Heart left ventricle (tissue), 16 donors: Measurements from ENCODE around the gene SEMA3F. TPM values are rescaled to one million over a fixed set of nuclear protein-coding genes. Genes with fewer than 3 reads are reported as not detected.

ENCODE experiments used
- ATAC-seq, 4 donors: fragments of 200-7000 bp; cut with Tn5 transposase; one replicate each; pipeline ENCODE4 v1.9.1; 2020 to 2022; ENCODE audit warnings: moderate library complexity in 4 of 4, mild to moderate bottlenecking in 3 of 4, moderate number of reproducible peaks in 1 of 4
- DNase-seq, 5 donors: peaks; one replicate each; pipeline ENCODE4 v3.0.0-alpha.2; 2020
- H3K27ac ChIP-seq, 12 donors: fragments of 200-600 bp; sonication (generic) in 4 of 12; one replicate each; pipeline versions ENCODE4 v1.5.0 to v1.8.0; 2016 to 2022; ENCODE audit warnings: mild to moderate bottlenecking in 2 of 12
- H3K27me3 ChIP-seq, 9 donors: fragments of 200-600 bp; sonication (generic) in 2 of 9; one replicate each; pipeline versions ENCODE4 v1.5.1 to v1.8.0; 2016 to 2022; ENCODE audit warnings: mild to moderate bottlenecking in 3 of 9
- H3K36me3 ChIP-seq, 9 donors: fragments of 200-600 bp; sonication (generic) in 2 of 9; one replicate each; pipeline versions ENCODE4 v1.5.0 to v1.8.0; 2018 to 2022; ENCODE audit warnings: mild to moderate bottlenecking in 2 of 9
- H3K4me1 ChIP-seq, 12 donors: fragments of 200-600 bp; sonication (generic) in 4 of 12; one replicate each; pipeline versions ENCODE4 v1.5.0 to v1.8.0; 2016 to 2022; ENCODE audit warnings: mild to moderate bottlenecking in 3 of 12
- H3K4me3 ChIP-seq, 12 donors: fragments of 200-600 bp; sonication (generic) in 4 of 12; one replicate each; pipeline versions ENCODE4 v1.5.0 to v1.8.0; 2017 to 2022; ENCODE audit warnings: mild to moderate bottlenecking in 9 of 12, moderate library complexity in 4 of 12
- H3K9me3 ChIP-seq, 12 donors: fragments of 200-600 bp; sonication (generic) in 4 of 12; one replicate each; pipeline versions ENCODE4 v1.5.0 to v1.8.0; 2016 to 2022; ENCODE audit warnings: mild to moderate bottlenecking in 1 of 12
- POLR2A ChIP-seq, 2 donors: fragments of 450-650 bp; IDR thresholded peaks; one replicate each; pipeline ENCODE4 v1.6.1; 2017; ENCODE audit warnings: antibody characterized with exemption in 2 of 2, mild to moderate bottlenecking in 2 of 2, moderate library complexity in 2 of 2
- WGBS, 4 donors: extraction: QIAGEN DNeasy Blood & Tissue Kit in 2 of 4; methylation state at CpG; one replicate each; pipeline versions ENCODE4 v1.1.5 to v1.1.7; 2013 to 2018; 5-methylcytosine and 5-hydroxymethylcytosine counted together
- intact Hi-C, 10 donors: fragments of 100-400 bp; cut with DNase I; formaldehyde crosslinking; loops; one replicate each; pipeline versions ENCODE4 v1.11.1 to v1.14.2; 2022
- polyA plus RNA-seq, 2 donors: library from polyadenylated mRNA; stranded (reverse); fragments of 200-250 nt; gene quantifications; one replicate each; pipeline ENCODE4 v1.2.3, GENCODE V29; 2013
- total RNA-seq, 9 donors: library from RNA; depleted of rRNA in 2 of 9; stranded (reverse); fragments of >200 nt in 2 of 9; fragmentation: NEBNext Ultra II Directional in 3 of 9; extraction: Animal tissue kit (Norgen Biotek cat#: 25700) in 3 of 9; gene quantifications; one replicate each; pipeline versions ENCODE4 v1.1.0 to v1.2.4, GENCODE V29; 2016 to 2023
- TF ChIP-seq, protein P1 (sequence below), 12 donors: fragments of 200-600 bp; sonication (generic) in 4 of 12; IDR thresholded peaks; one replicate each; pipeline versions ENCODE4 v1.5.0 to v1.8.0; 2018 to 2022; ENCODE audit warnings: antibody characterized with exemption in 12 of 12, mild to moderate bottlenecking in 5 of 12
- donor health status: ischemic (EF 13 %, LVEDD 7.1; RV severe dilation, severe dysfunction).
- donor health status: healthy with polysubstance abuse.
- donor health status: DM: no; HTN: yes; CAD: no.
- donor health status: DM: no; HTN: no; CAD: no.
- donor health status: ischemic (EF 25% LVEDD 6.9; RV normal size, moderate dysfunction).
- donor health status: ischemic (EF 25% LVEDD 5.7; RV mildly dilated, moderate dysfunction).
- donor health status: healthy.
- donor health status: DM: yes; HTN: yes; CAD: no.
- donor health status: ischemic (EF 35%, LVEDD 5.7; RV mildly dilated, moderate dysfunction).
- donor health status: nonischemic (EF 11% LVEDD 7.7; RV severe dilation, severe dysfunction).
- donor health status: DM: yes; HTN: yes; CAD: no.
- donor health status: PGD.
- donor health status: ischemic (EF 29% LVEDD 5.4; RV normal size, mild dysfunction).
- donor health status: nonischemic (EF 23%, LVEDD 6.1; RV moderate dilation, normal function).

SEMA3F gene
- total and polyA plus RNA-seq, 11 donors = 6.1 to 94.1 (median 11.3) TPM

- H3K9me3 ChIP-seq = no peaks in the 10 kb centered on the region
- intact Hi-C loops = no loop called here
- H3K27ac ChIP-seq = peak overlapping the region; percentile 29 to 92 (median 83)
- peaks cover 0 to 2% (median 0%) of the 10 kb centered on the region in 9 donors for H3K36me3 ChIP-seq
- DNase-seq (no peak), ATAC-seq (no peak)
- H3K4me1 ChIP-seq = peaks cover 35 to 93% (median 78%) of the 10 kb centered on the region in 12 donors
- 76 to 89% (median 84%) methylated on average over 5 to 6 of the region's 6 CpGs for WGBS, 4 donors
- no peaks in the 10 kb centered on the region for H3K27me3 ChIP-seq
- no peak overlapping the region for H3K4me3 ChIP-seq
- no peak for TF ChIP-seq POLR2A (IDR thresholded peaks at IDR 0.05)
- TF ChIP-seq, protein P1, sequence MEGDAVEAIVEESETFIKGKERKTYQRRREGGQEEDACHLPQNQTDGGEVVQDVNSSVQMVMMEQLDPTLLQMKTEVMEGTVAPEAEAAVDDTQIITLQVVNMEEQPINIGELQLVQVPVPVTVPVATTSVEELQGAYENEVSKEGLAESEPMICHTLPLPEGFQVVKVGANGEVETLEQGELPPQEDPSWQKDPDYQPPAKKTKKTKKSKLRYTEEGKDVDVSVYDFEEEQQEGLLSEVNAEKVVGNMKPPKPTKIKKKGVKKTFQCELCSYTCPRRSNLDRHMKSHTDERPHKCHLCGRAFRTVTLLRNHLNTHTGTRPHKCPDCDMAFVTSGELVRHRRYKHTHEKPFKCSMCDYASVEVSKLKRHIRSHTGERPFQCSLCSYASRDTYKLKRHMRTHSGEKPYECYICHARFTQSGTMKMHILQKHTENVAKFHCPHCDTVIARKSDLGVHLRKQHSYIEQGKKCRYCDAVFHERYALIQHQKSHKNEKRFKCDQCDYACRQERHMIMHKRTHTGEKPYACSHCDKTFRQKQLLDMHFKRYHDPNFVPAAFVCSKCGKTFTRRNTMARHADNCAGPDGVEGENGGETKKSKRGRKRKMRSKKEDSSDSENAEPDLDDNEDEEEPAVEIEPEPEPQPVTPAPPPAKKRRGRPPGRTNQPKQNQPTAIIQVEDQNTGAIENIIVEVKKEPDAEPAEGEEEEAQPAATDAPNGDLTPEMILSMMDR (IDR thresholded peaks at IDR 0.05) = no peak
These were observed 13.7 kb downstream of the SEMA3F start for GRCh38 chr3:50168791-50169190.

DNA sequence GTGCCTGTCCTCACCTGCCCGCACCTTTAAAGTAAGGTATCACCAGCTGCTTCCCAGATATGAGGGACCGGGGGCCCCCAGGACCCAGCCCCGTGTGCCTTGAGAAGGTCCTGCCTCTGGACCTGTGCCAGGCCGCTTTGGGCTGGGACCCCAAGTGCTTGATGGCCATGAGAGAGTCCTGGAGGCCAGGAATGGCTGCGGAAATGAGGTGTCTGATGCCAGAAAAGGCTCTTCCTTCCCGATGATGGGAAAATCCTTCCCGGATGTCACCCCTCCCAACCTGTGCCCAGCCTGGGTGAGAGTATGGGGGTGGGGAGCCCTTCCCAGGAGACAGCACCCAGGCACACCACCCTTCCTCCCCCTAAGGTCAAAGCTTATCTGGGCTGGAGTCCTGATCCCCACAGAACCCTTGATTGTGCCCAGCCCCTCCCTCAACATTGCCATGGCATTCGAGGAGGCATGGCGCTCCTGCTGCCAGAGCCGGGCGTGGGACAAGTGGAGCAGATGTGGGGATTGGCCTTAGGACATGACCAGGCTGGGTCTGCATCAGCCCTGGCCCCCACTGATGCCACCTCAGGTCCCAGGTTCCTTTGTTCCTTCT, 14.2 kb downstream of the SEMA3F start:
- peaks cover 0 to 6% (median 0%) of the 10 kb centered on the region in 9 donors for H3K36me3 ChIP-seq
- ATAC-seq (peak in 1 of 4 donors; percentile 1), DNase-seq (peak in 1 of 5 donors; percentile 64)
- H3K4me1 ChIP-seq = peaks cover 35 to 87% (median 75%) of the 10 kb centered on the region in 12 donors
- TF ChIP-seq, protein P1 (IDR thresholded peaks at IDR 0.05) = no peak
- no peak for TF ChIP-seq POLR2A (IDR thresholded peaks at IDR 0.05)
- H3K9me3 ChIP-seq = no peaks in the 10 kb centered on the region
- H3K27me3 ChIP-seq = no peaks in the 10 kb centered on the region
- H3K27ac ChIP-seq = peak overlapping the region; percentile 47 to 92 (median 83)
- intact Hi-C loops = no loop called here
- 70 to 83% (median 74%) methylated on average over 8 to 11 of the region's 11 CpGs for WGBS, 4 donors
- H3K4me3 ChIP-seq = no peak overlapping the region

GRCh38 chr3:50169858-50170257, 14.7 kb downstream of the SEMA3F start:
- Histone ChIP-seq H3K27me3 (no peaks in the 10 kb centered on the region), H3K4me3 (no peak overlapping the region), H3K9me3 (no peaks in the 10 kb centered on the region), H3K27ac (peak overlapping the region; percentile 47 to 92 (median 83)), H3K36me3 (peaks cover 0 to 11% (median 0%) of the 10 kb centered on the region in 9 donors), H3K4me1 (peaks cover 30 to 82% (median 69%) of the 10 kb centered on the region in 12 donors)
- no peak for DNase-seq
- TF ChIP-seq, protein P1 (IDR thresholded peaks at IDR 0.05) = no peak
- no peak for TF ChIP-seq POLR2A (IDR thresholded peaks at IDR 0.05)
- no peak for ATAC-seq
- intact Hi-C loops = loop anchor here in 1 of 10 donors (5.0 kb wide), 1 partner anchor 48 kb away; no protein-coding TSS in a partner anchor
- WGBS, 4 donors = 86 to 100% (median 94%) methylated on average over 1 of the region's 1 CpG

DNA sequence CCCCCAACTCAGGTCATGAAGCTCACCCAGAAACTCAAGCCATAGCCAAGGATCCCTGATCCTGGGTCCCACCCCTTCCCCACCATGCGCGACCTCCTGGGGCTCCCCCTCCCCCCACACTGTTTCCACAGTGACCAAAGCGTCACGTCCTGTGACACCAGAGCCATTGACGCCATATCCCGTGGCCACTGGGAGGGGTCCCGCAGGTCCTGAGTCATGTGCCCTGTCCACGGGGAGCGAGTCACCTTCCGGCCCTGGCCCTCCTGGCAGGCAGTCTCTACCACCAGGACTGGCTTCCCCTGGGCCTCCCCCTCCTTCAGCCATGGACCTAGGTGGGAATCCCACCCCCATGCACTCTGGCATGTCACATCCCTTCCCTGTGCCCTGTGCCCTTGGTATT, 15.6 kb downstream of the SEMA3F start:
- DNase-seq (peak; percentile 69 to 86 (median 82)), ATAC-seq (peak; percentile 57 to 82 (median 62))
- H3K4me1 ChIP-seq = peaks cover 21 to 74% (median 61%) of the 10 kb centered on the region in 12 donors
- H3K9me3 ChIP-seq = no peaks in the 10 kb centered on the region
- intact Hi-C loops = loop anchor here in 1 of 10 donors (5.0 kb wide), 1 partner anchor 48 kb away; no protein-coding TSS in a partner anchor
- H3K27me3 ChIP-seq = no peaks in the 10 kb centered on the region
- H3K27ac ChIP-seq = peak overlapping the region; percentile 47 to 92 (median 83)
- H3K4me3 ChIP-seq = no peak overlapping the region
- peaks cover 0 to 16% (median 0%) of the 10 kb centered on the region in 9 donors for H3K36me3 ChIP-seq
- WGBS, 4 donors = 45 to 74% (median 62%) methylated on average over 4 to 10 of the region's 10 CpGs
- no peak for TF ChIP-seq POLR2A (IDR thresholded peaks at IDR 0.05)
- TF ChIP-seq, protein P1 (IDR thresholded peaks at IDR 0.05) = no peak
